ENCODE measurements around the gene SLC25A29.
"Not testable (repeated sequence)": the region's sequence is repeated elsewhere in the genome, so short reads cannot be mapped to it uniquely, and the experiment has no call there.

SLC25A29 gene, protein sequence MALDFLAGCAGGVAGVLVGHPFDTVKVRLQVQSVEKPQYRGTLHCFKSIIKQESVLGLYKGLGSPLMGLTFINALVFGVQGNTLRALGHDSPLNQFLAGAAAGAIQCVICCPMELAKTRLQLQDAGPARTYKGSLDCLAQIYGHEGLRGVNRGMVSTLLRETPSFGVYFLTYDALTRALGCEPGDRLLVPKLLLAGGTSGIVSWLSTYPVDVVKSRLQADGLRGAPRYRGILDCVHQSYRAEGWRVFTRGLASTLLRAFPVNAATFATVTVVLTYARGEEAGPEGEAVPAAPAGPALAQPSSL

GRCh38 chr14:100306101-100306997, at the start of gene SLC25A29:
SLC25A29 (minus strand) TSS chr14:100306444; CDS start chr14:100306232, 212 bp downstream.
- DNase-seq (ENCODE audit: low read depth in 2 of 2) = peak; percentile 51 to 67

DNA sequence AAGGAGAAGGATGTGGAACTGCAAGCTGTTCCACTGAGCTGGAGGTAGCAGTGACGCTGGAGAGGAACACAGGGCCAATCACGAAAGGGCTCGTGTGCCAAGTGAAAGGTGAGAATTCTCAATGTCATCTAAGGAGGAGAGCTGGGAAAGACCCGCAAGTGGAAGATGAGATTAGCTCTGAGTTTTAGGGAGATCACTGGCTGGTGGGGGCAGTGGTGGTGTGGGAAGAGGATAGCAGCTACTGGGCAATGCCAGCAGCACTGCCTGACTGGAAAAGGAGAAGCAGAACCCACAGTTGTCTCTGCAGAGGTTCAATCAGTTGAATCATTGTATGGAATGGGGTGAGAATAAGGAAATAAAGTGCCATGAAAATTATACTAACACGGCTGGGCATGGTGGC, 44.7 kb upstream of the SLC25A29 start:
- DNase-seq (ENCODE audit: low read depth in 2 of 2) = no peak

DNA sequence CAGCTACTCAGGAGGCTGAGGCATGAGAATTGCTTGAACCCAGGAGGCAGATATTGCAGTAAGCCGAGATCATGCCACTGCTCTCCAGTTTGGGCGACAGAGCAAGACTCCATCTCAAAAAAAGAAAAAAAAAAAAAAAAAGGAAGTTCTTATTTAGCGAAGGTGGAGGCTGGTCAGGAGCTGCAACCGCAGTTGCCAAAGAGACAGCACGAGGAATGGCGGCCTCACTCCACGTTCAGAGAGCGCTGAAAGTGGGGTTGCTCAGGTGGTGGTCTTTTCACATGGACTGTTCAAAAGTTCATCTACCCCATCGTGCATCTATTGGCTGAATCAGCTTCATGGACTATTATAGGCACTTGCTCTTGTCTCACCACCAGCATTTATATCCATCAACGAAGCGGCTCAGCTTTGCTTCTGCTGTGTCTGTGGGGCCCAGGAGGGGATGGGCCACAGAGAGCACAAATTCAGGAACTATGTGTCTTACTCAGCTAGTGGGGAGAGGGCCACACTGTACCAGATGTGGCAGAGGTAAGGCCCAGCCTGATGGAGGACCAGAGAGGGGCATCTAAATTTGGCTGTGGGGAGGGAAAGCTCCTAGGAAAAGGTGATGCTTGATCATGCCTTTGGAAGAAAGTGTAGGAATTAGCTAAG, 44.2 kb upstream of the SLC25A29 start:
- no peak for DNase-seq (ENCODE audit: low read depth in 2 of 2)

- no peak for DNase-seq (ENCODE audit: low read depth in 2 of 2)
Observed at GRCh38 chr14:100348784-100349685, 42.8 kb upstream of the SLC25A29 start.

- no peak for DNase-seq (ENCODE audit: low read depth in 2 of 2)
Observed at GRCh38 chr14:100348253-100348729, 42.0 kb upstream of the SLC25A29 start.

- DNase-seq (ENCODE audit: low read depth in 2 of 2) = no peak
Observed at GRCh38 chr14:100346306-100347091, 40.3 kb upstream of the SLC25A29 start.

- no peak for DNase-seq (ENCODE audit: low read depth in 2 of 2)
Observed at GRCh38 chr14:100345711-100346110, 39.5 kb upstream of the SLC25A29 start.

DNA sequence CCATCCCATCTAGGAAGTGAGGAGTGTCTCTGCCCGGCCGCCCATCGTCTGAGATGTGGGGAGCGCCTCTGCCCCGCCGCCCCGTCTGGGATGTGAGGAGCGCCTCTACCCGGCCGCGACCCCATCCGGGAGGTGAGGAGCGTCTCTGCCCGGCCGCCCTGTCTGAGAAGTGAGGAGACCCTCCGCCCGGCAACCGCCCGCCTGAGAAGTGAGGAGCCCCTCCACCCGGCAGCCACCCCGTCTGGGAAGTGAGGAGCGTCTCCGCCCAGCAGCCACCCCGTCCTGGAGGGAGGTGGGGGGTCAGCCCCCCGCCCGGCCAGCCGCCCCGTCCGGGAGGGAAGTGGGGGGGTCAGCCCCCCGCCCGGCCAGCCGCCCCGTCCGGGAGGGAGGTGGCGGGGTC, 38.4 kb upstream of the SLC25A29 start:
- not testable (repeated sequence) for DNase-seq (ENCODE audit: low read depth in 2 of 2)

DNA sequence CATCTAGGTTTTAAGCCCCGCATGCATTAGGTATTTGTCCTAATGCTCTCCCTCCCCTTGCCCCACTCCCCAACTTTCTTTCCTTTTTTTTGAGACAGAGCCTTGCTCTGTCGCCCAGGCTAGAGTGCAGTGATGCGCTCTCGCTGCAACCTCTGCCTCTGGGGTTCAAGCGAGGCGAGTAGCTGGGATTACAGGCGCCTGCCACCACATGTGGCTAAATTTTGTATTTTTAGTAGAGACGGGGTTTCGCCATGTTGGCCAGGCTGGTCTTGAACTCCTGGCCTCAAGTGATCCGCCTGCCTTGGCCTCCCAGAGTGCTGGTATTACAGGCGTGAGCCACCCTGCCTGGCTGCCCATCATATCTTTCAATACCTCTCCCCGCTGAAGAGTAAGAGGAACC, 36.6 kb upstream of the SLC25A29 start:
- DNase-seq (ENCODE audit: low read depth in 2 of 2) = not testable (repeated sequence)

- no peak for DNase-seq (ENCODE audit: low read depth in 2 of 2)
Observed at GRCh38 chr14:100342195-100342594, 36.0 kb upstream of the SLC25A29 start.

GRCh38 chr14:100341301-100342031, 35.2 kb upstream of the SLC25A29 start:
- DNase-seq (ENCODE audit: low read depth in 2 of 2) = no peak

GRCh38 chr14:100340423-100340813, 34.2 kb upstream of the SLC25A29 start:
- no peak for DNase-seq (ENCODE audit: low read depth in 2 of 2)

DNA sequence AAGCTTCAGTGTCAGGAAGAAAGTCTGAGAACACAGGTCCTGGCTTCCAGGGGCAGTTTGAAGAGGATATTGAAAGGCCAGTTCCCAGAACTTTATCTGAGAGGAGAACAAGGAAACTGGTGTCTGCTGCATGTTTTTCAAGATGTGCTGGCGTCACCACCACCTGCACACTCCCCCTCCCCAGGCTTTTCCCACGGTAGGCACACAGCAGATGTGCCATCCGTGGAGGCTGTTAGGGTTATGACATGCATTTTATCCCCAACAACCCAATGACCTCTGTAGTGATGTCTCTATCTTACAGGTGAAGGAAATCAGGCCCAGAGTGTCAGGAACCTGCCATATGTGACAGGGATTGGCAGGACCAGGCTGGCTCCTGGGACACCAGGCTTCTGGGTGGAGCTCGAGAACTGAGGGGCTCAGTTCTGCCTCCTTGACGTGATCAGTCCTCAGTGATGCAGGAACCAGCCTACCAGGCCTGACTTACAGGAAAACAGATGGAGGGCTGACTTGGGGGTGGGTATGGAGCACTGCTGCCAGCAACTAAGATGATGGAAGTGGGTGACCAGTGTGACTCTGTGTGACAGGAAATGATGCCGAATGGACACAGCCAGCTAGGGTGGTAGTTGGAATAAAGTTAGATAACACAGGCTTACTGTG, 33.6 kb upstream of the SLC25A29 start:
- no peak for DNase-seq (ENCODE audit: low read depth in 2 of 2)

DNA sequence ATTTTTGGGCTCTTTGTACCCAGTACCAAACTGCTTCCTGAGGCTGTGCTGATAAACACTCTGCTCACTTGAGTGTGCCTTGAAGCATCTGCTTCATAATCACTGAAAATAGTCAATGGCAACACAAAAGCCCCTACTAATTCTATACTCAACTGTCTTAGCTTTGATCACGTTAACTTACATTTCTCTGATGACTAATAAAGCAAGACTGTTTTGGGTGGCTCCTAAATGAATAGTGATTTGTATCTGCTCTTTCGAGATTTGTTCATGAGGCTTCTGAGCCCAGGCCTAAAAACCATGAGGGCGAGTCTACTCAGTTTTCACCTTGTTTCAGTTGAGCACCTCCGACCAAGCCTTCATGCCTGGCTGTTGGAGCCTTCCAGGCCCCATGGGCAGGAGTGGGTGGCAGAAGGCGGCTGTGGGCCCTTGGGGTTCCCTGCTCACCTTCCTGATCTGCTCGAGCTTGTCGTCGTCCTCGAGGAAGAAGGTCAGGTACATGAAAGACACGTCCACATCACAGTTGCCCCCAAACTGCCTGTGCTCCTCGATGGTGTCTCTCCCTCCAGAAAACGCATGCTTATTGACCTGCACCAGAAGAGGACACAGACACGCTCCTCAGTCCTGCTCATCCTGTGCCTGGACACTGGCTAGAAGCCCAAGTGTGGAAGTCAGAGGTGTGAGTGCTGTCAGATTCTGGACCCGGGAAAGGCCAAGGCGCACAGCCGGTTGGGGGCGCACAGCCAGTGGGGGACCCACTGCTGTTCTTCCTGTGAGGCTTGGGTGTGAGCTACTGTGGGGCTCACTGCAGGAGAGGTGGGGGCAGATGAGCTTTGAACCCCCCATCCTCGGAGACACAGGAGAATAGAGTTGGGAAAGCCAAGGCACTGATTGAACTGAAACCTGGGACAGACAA, 30.6 kb upstream of the SLC25A29 start:
- no peak for DNase-seq (ENCODE audit: low read depth in 2 of 2)

GRCh38 chr14:100334904-100335303, 28.7 kb upstream of the SLC25A29 start:
- no peak for DNase-seq (ENCODE audit: low read depth in 2 of 2)

GRCh38 chr14:100333827-100334226, 27.6 kb upstream of the SLC25A29 start:
- no peak for DNase-seq (ENCODE audit: low read depth in 2 of 2)

GRCh38 chr14:100333311-100333710, 27.1 kb upstream of the SLC25A29 start:
- no peak for DNase-seq (ENCODE audit: low read depth in 2 of 2)

DNA sequence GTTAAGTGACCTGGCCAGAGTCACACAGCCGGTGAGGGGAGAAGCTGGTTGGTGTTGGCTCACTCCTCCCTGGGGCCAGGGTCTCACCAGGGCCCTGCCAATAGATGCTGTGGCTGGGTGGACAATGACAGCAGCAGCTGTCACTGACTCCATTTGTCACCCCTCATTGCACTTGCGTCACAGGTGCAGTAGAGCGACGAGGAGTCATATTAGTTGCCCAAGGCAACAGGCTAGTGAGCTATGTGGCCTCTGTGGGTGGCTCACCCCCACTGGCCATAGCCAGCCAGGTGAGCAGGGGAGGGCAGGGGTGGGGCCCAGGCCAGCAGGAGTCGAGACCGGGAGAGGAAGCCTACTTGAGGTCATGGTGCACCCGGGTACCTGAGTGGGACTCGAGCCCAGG, 26.6 kb upstream of the SLC25A29 start:
- no peak for DNase-seq (ENCODE audit: low read depth in 2 of 2)
